SKM-1 treated with dmso at 0.1 percent for 144 hours (cell line): Measurements from ENCODE around the gene NCEH1.
"Not testable (repeated sequence)": the region's sequence is repeated elsewhere in the genome, so short reads cannot be mapped to it uniquely, and the experiment has no call there.

Experiments used
- DNase-seq: peaks from one replicate; lab custom pipeline; 2025; ENCODE audit not compliant: unreplicated experiment; lab: John Stamatoyannopoulos, UW

NCEH1 gene

DNA sequence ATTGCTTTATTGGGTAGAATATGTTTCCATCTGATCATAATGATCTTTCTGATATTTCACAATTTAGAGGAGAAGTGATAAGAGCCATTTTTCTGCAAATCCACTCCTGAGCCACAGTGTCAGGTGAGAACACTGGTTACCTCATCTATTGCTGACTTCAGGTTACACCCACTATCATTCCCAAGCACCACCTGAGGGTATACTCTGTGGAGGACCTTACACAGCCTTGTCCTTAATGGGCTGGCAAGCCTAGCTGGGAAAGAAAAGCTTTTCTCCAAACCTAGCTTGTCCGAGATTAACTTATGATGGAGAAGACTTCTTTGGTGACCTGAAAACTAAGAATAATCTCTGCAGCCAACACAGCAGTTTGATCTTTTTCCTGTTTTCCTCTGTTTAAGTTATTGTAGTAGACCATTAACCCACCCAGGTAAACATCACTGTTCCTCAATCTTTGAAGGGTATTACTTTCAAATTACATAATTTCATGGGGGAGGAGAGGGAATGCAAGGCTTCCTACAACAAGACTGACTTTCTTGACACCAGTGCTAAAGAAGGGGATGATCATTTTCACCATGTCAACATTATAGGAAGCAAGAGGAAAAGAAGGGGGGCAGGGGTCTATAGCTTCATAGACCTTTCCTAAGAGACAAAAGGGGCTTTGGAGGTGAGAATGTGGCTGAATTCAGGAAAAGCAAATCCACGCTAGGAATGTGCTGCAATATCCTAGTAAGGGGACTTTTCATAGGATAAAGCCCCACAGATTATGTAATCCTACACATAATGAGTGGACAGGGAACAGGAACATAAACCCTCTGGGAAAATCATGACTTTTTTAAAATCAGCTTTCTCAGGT is 1.7 kb downstream of the NCEH1 start:
- DNase-seq: no peak

DNA sequence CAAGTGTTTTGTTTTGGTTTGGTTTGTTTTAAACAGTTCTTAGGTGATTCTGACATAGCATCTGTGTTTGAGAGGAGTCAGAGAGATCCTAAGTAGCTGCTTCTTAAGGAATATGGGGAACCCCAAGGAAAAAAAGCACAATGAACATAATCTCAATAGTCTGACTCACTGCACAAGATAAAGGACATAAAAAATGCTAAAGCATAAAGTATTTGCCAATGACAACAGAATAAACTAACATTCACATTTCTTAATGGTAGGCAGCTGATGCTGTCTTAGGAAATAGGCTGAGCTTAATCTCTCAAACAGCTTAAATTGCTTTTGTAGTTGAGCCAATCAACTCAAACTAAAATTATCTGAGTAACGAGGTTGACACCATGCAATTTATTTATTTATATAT is 2.9 kb downstream of the NCEH1 start:
- DNase-seq: no peak

DNA sequence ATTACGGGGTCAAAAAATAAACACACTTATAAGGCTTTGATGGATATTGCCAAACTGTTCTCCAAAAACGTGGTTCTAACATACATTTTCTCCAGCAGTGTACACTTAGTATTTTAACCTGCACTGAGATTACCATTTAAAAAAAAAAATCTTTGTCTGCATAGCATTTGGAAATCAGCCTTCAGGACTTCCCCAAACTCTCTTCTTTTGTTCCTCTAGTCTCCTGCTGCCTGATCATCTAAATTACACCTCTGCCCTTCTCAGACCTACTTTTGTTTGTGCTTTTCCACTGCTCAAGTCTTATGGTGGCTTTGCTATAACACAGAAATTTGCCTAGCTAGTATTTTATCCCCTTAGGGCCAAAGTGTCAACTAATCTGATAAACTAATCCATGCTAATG is 3.8 kb downstream of the NCEH1 start:
- DNase-seq: peak; percentile 20

DNA sequence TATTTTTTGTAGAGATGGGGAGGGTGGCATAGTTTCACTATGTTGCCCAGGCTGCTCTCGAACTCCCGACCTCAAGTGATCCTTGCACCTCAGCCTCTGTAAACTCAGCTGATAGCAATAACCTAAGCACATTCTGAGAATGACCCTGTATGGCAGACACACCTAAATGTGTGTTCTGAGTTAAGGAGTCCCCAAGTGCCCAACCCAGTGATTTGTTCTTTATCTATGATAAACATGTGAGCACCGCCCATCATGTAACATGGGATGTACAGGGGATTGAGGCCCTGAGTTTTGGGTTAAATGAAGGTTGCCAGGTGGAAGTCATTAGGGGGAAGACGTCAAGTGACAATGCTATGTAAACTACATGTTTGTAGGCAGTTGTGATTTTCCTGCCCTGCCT is 5.7 kb downstream of the NCEH1 start:
- no peak for DNase-seq

DNA sequence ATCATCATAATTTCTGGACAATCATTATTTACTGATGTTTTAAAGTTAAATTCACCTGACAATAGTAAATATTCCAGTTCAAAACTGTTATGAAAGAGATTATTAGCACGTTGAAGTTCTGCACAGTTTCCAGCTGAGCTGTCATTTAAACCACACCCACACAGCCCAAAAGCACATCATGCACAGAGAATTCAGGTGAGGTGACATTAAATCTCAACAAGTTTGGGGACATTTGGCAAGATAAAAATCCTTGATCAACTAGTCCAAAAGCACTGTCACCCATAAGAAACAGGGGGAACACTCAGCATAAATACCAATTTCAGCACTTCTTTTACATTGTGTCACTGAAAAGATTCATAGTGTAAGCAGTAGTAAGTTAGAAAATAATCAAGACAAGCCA is 6.9 kb downstream of the NCEH1 start:
- no peak for DNase-seq

DNA sequence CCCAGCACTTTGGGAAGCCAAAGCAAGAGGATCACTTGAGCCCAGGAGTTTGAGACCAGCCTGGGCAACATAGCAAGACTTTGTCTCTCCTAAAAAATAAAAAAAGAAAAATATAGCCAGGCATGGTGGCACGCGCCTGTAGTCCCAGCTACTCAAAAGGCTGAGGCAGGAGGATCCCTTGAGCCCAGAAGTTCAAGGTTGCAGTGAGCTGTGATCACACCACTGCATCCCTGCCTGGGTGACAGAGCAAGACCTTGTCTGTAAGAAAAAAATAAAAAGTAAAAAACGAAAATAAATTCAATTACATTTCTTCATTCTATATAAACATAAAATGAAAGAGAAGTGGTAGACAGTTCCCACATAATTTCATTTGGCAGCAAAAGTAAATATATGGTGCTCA is 8.1 kb downstream of the NCEH1 start:
- not testable (repeated sequence) for DNase-seq

DNA sequence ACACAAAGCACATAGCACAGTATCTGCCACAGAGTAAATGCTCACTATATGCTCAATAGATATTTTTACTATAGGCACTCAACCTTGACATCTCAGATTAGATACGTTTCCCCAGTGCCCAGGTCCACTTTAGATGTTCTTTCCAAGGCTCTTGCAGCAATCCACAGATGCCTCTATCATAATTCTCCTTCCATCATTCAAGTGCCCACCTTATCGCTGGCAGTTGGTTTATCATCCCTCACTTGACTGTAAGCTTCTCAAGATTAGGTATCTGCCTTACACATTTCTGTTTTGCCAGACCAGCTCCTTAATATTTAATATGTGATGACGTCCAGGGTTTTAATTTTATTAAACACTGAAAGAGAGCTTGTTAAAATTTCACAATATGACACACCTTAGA is 8.6 kb downstream of the NCEH1 start:
- no peak for DNase-seq

DNA sequence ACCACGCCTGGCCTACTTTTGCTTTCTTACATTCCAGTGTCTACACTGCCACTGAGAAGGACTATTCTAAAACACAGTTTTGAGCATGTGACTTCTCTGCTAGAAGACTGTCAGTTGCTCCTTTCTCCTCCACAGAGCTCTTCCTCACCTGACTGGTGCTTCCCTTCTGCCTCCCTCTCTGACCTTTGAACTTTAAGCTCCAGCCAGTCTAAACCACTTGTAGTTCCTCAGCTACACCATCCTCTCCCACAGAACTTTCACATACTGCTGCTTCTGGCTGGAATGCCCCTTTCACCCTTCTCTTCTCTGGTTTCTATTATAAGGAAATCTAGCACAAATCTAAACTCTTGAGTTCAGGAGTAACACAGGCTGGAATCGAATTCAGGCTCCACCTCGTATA is 9.1 kb downstream of the NCEH1 start:
- peak; percentile 35 for DNase-seq

DNA sequence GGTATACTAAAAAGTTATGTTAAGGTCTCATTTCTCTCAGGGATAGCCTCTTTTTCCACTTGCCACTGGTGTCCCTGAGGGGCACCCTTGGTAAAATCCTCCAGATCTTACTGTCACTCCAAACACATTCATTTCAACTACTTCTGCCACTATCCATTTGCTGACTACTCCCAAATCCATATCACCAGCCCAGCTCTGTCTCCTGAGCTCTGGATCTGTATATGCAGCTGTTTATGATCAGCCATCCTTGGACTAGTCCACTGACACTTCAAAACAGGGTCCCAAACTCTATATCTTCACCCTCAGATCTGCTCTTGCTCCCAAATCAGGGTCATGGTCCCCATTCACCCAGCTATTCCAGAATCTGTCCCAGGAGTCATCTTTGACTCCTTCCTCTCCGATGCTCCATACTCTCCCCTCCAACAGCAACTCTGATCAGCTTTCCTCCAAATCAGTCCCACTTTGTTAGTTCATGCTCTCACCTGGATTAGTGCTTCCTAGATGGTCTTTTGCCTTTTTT is 9.9 kb downstream of the NCEH1 start:
- no peak for DNase-seq

DNA sequence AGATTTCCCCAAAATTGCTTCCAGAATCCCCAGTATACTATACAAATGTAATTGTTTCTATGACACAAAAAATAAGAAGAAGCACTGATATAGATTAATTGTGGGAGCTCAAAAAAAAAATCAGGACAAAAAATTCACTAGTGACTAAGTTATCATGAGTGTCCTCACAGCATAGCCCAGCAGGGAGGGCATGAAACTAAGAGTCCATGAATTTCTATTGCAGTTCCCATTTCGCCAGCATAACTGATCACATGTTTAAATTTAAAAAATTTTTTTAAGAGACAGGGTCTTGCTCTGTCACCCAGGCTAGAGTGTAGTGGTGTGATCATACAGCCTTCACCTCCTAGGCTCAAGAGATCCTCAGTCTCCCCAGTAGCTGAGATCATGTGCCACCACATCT is 10.6 kb downstream of the NCEH1 start:
- DNase-seq: no peak

DNA sequence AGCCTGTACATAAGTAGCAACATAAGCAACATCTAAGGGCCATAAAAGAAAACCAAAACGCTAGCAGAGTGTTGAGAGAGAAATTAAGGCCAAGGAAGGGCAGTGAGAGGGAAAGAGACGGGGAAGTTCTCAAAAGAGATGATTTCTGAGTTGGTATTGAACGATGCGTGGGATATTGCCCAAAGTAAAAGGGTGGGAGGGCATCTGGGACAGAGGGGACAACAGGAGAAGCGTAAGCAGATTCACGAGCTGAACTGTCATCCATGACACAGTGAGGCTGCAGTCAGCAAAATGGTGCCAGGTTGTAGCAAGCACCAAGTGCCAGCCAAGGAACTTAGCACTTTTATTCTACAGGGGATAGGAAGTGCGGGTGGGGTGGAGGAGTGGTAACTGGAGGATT is 11.8 kb downstream of the NCEH1 start:
- DNase-seq: no peak

DNA sequence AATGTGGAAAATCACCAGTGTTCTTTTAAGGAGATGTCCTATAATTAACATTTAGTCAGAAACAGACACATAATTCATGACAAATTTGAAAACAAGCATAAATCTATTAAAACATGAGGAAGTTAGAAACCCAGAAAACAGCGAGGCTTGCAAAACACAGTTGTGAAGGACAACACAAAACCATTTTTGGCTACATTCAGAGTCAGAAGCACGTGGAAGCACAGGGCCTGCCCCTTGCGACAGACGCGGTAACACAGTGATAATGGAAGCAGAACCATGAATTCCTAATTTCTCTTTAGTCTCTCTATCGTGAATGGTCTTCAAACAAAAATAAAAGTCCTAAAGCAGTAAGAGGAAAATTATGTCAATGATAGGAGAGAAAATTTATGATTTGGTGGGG is 12.2 kb downstream of the NCEH1 start:
- DNase-seq: peak; percentile 42

DNA sequence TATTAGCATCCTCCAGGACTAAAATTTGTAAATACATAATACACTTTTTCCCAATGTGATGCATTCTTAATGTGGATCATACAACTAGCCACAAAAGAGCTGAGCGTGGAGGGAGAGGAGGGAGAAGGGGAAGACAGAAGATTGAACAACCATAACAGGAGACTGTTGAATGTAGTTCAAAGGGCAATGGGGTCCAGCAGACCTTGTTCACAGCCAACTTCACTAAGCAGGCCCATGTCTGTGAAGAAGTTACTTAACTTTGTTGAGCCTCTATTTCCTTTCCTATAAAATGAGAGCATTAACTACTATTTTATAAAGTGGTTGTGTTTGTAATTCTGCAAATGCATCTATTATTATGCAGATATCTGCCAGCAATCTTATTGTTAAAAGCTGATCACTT is 13.3 kb downstream of the NCEH1 start:
- no peak for DNase-seq

DNA sequence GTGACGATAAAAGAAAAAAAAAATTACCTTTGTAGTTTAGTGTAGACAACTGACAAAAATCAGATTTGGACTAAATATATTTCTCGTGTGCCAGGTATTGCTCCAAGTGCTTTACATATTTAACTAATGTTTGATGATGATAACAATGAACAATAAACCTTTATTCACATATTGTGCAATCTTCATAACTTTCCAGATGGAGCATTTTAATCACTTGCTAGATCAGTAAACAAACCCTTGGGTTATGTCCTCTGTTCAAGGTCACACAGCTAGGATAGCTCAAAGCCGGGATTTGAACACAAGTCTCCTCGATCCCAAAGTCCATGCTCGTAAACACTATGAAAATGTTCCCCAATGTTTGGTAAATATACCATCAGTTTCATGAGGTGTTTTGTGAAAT is 14.5 kb downstream of the NCEH1 start:
- DNase-seq: no peak

DNA sequence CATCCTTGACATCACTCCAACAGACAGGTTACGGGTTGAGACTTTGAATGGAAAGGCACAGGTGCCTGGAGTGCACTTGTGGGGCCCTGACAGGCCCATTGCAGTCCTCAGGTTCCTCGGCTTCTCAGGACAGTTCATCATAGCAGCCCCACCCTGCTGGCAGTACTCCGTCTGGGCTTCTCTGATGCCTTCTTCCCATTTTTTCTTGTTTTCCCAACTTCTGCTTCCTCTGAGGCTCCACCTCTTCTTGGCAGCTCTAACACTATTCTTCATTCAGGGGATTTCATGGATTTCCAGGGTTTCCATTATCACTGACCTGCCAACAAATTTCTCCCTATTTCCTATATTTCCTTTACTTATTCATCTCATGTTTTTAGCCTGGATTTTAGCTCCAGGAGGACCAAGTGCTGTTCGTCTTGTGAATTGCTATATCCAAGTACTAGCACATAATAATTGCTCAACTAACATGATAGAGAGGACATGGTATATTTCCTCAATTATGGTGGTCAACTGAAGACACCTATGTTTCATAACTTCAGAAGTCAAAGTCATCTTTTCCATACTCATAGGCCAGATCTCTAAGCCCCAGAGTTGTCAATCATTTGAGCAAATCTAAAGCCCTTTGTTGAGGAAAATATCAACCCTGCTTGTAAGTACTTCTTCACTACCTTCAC is 16.2 kb downstream of the NCEH1 start:
- no peak for DNase-seq

DNA sequence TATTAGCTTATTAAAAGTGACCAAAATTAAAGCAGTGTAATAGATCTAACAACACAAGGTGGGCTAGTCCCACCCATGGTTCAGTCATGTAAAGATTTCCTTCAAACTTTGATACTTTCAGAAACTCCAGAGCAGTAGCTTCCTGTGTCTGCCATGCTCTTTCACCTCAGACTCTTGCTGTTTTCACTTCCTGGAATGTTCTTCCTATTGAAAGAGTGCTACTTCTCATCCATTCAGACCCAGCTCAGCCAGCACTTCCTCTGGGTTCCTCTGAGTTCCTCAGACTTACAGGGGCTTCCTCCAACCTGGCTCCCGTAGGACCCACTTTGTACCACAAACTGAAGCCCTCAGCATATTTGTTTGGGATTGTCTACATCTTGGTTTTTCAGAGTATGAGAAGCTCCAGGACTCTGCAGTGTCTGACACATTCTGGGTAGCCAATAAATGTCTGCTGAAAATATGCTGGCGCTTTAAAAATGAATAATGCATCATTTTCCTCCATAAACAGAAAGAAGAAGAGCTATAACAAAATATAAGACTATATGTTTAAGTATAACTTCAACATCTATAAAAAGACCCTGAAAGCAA is 18.0 kb downstream of the NCEH1 start:
- peak; percentile 41 for DNase-seq

DNA sequence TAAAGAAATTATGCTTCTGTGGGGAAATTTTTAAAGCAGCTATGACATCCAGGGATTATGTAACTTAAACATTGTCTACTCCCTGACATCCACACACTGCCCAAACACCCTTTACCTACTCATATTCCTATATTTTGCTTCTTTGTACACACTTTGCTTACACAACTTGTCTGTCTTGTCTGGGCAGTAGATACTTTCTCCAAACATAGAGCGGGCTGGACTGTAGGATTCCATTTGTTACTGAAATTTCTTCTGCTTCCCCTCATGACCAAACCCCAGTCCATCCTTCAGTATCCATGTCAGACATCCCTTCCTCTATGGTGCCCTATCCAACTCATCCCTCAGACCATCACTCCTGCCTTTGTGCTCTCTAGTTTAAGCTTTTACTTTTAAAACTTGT is 19.9 kb downstream of the NCEH1 start:
- DNase-seq: no peak

DNA sequence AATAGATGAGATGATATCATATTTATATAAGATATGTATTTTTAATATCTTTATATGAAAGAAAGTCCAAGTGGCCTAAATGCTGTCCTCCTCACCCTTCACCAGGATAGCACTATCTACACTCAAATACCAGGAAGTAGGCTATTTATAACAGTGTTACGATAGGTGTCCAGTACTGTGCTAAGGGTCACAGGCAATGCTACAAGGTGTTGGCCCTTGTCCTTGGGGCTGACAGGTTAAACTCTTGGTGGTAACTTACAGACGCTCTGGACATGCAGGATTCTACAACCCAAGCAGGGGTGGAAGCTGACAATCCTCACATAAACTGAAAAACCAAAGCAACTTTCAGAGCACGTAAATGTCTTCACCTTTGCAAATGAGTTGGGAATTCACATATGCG is 22.3 kb downstream of the NCEH1 start:
- no peak for DNase-seq

DNA sequence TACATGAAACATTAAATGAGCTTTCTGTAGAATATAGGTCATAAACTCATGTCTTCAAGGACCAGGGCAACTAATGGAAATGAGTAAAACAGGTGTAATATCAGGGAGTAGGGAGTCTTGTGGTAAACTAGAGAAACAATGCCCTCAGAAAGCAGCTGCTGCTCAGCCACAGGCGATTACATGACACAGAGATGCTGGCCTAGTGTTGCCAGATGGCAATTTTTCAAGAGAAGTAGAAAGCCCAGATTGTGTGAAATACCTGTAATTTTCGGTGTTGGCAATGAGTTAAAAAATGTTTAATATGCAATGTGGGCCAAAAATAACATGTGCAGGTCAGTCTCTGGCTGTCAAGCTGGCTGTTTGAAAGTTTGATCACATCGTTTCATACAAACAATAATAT is 23.4 kb downstream of the NCEH1 start:
- DNase-seq: no peak

DNA sequence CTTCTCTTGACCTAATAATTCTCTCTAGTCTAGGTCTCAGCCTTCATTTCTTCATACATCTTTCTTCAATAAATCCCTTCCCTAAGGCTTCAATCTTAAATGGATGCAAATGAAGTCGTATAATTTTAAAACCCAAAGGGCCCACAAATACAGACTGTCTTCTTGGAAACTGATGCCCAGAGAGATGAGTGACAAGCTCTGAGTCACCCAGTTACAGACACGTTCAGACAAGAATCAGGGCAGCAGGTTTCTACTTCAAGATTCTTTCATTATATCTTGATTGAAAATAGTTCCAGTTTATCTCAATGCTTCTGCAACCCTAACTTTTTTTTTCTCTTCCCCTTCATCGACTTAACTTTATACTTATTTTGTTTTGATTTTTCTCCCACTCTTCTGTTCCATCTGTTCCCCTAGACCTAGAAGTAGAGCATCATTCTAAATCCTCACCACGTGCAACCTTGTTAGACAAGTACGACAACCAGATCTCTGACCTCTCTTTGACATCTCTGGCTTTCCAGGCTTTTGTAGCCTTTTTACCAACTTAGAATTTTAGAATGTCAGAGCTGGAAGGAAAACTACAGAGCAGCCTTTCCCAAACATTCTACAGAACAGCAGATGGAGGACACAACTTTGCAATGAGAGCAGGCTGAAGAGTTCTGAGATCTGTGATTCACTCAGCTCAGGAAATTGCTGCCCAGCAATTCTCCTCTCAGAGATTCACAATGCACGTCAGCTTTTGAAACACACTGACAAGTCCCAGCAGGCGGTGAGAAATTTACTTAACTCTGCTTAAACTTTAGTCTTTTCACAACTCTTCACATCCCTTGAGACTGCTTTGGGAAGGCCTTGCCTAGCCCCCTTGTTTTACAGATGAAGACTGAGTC is 25.3 kb downstream of the NCEH1 start:
- no peak for DNase-seq

DNA sequence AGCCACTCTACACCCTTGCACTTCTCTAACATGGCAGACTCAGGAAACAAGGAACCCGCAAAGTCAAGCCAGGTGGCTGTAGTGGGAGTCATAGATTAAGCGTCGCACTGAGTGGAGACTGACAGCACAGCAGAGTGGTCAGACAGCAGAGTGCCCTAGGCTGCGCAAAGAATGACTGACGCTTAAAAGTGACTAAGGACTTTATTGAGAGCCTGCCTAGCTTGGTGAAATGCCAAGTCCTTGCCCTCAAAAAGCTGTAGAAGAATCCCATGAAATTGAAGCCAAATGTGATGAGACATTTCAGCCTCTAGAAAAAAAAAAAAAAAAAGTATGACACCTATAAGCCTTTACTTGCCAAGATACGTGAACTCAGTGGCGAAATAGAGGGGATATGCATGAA is 30.2 kb downstream of the NCEH1 start:
- DNase-seq: no peak
